Liver (tissue), 9 donors: Measurements from ENCODE around the gene LPP. TPM values are rescaled to one million over a fixed set of nuclear protein-coding genes. Genes with fewer than 3 reads are reported as not detected.

Source experiments
- DNase-seq: peaks from one replicate; pipeline ENCODE4 v3.0.0-alpha.2; 2017; ENCODE audit warnings: low spot score
- H3K27ac ChIP-seq, 2 donors: one replicate each; pipeline ENCODE4 v1.7.0; 2013; ENCODE audit warnings: inconsistent platforms in 2 of 2, low read length in 2 of 2, control low read depth in 1 of 2, low read depth in 1 of 2, mild to moderate bottlenecking in 1 of 2
- H3K27me3 ChIP-seq, 4 donors: one replicate each; pipeline versions ENCODE4 v1.6.1 to v1.7.0; 2013; ENCODE audit warnings: low read length in 3 of 4, inconsistent platforms in 1 of 4, mild to moderate bottlenecking in 1 of 4, moderate library complexity in 1 of 4; ENCODE audit not compliant: control insufficient read depth in 4 of 4, insufficient read depth in 4 of 4
- H3K36me3 ChIP-seq, 4 donors: one replicate each; pipeline versions ENCODE4 v1.6.1 to v1.7.0; 2013; ENCODE audit warnings: low read length in 3 of 4, mild to moderate bottlenecking in 3 of 4, low read depth in 1 of 4, moderate library complexity in 1 of 4; ENCODE audit not compliant: control insufficient read depth in 4 of 4, insufficient read depth in 3 of 4
- H3K4me1 ChIP-seq, 4 donors: one replicate each; pipeline versions ENCODE4 v1.6.1 to v1.7.0; 2013; ENCODE audit warnings: low read length in 3 of 4, mild to moderate bottlenecking in 3 of 4, moderate library complexity in 1 of 4; ENCODE audit not compliant: control insufficient read depth in 4 of 4, insufficient read depth in 4 of 4
- H3K4me3 ChIP-seq, 3 donors: one replicate each; pipeline versions ENCODE4 v1.6.1 to v1.7.0; 2013; ENCODE audit warnings: low read length in 3 of 3, control low read depth in 1 of 3, low read depth in 1 of 3, mild to moderate bottlenecking in 1 of 3
- H3K9ac ChIP-seq, 2 donors: one replicate each; pipeline ENCODE4 v1.7.0; 2013; ENCODE audit warnings: low read length in 2 of 2, mild to moderate bottlenecking in 2 of 2, moderate library complexity in 2 of 2, control low read depth in 1 of 2, low read depth in 1 of 2
- H3K9me3 ChIP-seq, 4 donors: one replicate each; pipeline versions ENCODE4 v1.6.1 to v1.7.0; 2013; ENCODE audit warnings: low read length in 3 of 4; ENCODE audit not compliant: control insufficient read depth in 4 of 4
- FOXA1 ChIP-seq: IDR thresholded peaks from 2 replicates; pipeline ENCODE4 v1.6.1; 2016; ENCODE audit warnings: antibody characterized with exemption
- FOXA2 ChIP-seq: IDR thresholded peaks from 2 replicates; pipeline ENCODE4 v1.6.1; 2016; ENCODE audit warnings: antibody characterized with exemption
- GABPA ChIP-seq, 2 donors: IDR thresholded peaks in 1 of 2; conservative IDR thresholded peaks in 1 of 2; 2 replicates each; pipeline ENCODE4 v1.6.1; 2016; ENCODE audit warnings: antibody characterized with exemption in 2 of 2, mild to moderate bottlenecking in 1 of 2, moderate library complexity in 1 of 2
- HNF4A ChIP-seq, 2 donors: conservative IDR thresholded peaks; 2 replicates each; pipeline ENCODE4 v1.6.1; 2016; ENCODE audit warnings: antibody characterized with exemption in 2 of 2, mild to moderate bottlenecking in 2 of 2
- HNF4G ChIP-seq: IDR thresholded peaks from 2 replicates; pipeline ENCODE4 v1.6.1; 2016; ENCODE audit warnings: antibody characterized with exemption
- NR2F2 ChIP-seq: IDR thresholded peaks from 2 replicates; pipeline ENCODE4 v1.6.1; 2016; ENCODE audit warnings: antibody characterized with exemption
- RAD21 ChIP-seq, 2 donors: IDR thresholded peaks; 2 replicates each; pipeline ENCODE4 v1.6.1; 2016; ENCODE audit warnings: antibody characterized with exemption in 2 of 2, mild to moderate bottlenecking in 2 of 2
- RXRA ChIP-seq, 2 donors: IDR thresholded peaks; 2 replicates each; pipeline ENCODE4 v1.6.1; 2017 to 2018; ENCODE audit warnings: antibody characterized with exemption in 2 of 2, mild to moderate bottlenecking in 1 of 2
- SP1 ChIP-seq: IDR thresholded peaks from 2 replicates; pipeline ENCODE4 v1.6.1; 2018; ENCODE audit warnings: antibody characterized with exemption, mild to moderate bottlenecking
- TAF1 ChIP-seq: conservative IDR thresholded peaks from 2 replicates; pipeline ENCODE4 v1.6.1; 2016; ENCODE audit warnings: antibody characterized with exemption, mild to moderate bottlenecking
- YY1 ChIP-seq: IDR thresholded peaks from 2 replicates; pipeline ENCODE4 v1.6.1; 2016; ENCODE audit warnings: antibody characterized with exemption, mild to moderate bottlenecking
- WGBS: extraction: QIAGEN DNeasy Blood & Tissue Kit; methylation state at CpG from one replicate; pipeline ENCODE4 v1.1.7; 2013; 5-methylcytosine and 5-hydroxymethylcytosine counted together
- polyA plus RNA-seq, 2 donors: library from polyadenylated mRNA; stranded (reverse) in 1 of 2; unstranded in 1 of 2; fragments of 200-250 nt in 1 of 2; fragments of >200 nt in 1 of 2; fragmentation: Nextera tagmentation in 1 of 2; extraction: Ambion mirVana in 1 of 2; gene quantifications; one replicate each; pipeline versions ENCODE4 v1.2.1 to v1.2.3, GENCODE V29; 2013 to 2015
- total RNA-seq, 2 donors: library from RNA; depleted of rRNA; stranded (reverse); fragments of >200 nt; gene quantifications; one replicate each; pipeline ENCODE4 v1.2.3, GENCODE V29; 2014
- TF ChIP-seq, protein P1 (sequence below): IDR thresholded peaks from 2 replicates; pipeline ENCODE4 v1.6.1; 2016; ENCODE audit warnings: antibody characterized with exemption
- TF ChIP-seq, protein P2 (sequence below): IDR thresholded peaks from 2 replicates; pipeline ENCODE4 v1.6.1; 2016; ENCODE audit warnings: antibody characterized with exemption, mild to moderate bottlenecking
- TF ChIP-seq, protein P3 (sequence below): IDR thresholded peaks from 2 replicates; pipeline ENCODE4 v1.6.1; 2016; ENCODE audit warnings: antibody characterized with exemption
- TF ChIP-seq, protein P4 (sequence below): fragments of 150-350 bp; IDR thresholded peaks from 2 replicates; pipeline ENCODE4 v1.5.1; 2017; ENCODE audit warnings: improper control_type of control experiment, low read depth, low read length; ENCODE audit not compliant: missing input control
- TF ChIP-seq, protein P5 (sequence below): IDR thresholded peaks from 2 replicates; pipeline ENCODE4 v1.6.1; 2016; ENCODE audit warnings: antibody characterized with exemption
- donor health status: healthy.
- donor health status: healthy.
- donor health status: healthy.
- donor health status: healthy.
- donor health status: healthy.

Gene LPP
- total and polyA plus RNA-seq, 4 donors: 3.3 to 53.7 (median 28.2) TPM

DNA sequence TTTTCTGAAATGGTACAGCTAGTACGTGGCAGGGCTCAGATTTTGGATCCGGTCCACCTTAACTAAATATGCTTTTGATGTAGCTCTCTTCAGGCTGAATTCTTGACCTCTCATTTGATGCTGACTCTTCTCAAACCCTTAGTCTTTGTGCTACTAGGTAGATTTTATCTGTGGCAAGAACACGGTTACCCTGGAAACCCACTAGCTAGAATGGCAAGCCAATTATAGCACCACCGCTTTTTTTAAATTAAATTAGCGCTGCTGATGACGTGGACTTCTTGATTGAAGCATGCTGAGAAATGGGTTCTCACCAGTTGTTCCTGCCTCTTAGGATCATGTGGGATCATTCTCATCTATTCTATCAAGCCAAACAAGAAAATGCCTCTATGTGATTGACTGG is 421.5 kb downstream of the LPP start (continued):
- TF ChIP-seq, protein P1, sequence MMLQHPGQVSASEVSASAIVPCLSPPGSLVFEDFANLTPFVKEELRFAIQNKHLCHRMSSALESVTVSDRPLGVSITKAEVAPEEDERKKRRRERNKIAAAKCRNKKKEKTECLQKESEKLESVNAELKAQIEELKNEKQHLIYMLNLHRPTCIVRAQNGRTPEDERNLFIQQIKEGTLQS: no peak

DNA sequence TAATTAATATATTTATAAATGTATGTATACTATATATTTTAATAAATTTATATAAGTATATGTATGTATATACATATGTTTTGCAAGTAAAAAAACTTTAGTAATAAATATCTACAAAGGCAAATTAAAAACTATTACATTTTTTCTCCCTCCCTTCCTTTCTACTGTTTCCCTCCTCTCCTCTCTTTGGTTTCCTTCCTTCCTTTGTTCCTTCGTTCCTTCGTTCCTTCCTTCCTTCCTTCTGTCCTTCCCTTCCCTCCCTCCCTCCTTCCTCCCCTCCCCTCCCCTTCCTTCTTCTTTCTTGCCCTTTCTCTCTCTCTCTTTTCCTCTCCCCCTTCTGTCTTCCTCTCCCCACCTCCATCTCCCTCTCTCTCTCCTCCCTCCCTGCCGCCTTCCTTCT is 423.6 kb downstream of the LPP start:
- Histone ChIP-seq H3K36me3 (peaks cover 0 to 2% (median 1%) of the 10 kb centered on the region in 4 donors), H3K9me3 (no peaks in the 10 kb centered on the region), H3K9ac (no peak overlapping the region), H3K4me3 (no peak overlapping the region), H3K4me1 (peaks cover 0 to 23% (median 15%) of the 10 kb centered on the region in 4 donors), H3K27ac (no peak overlapping the region), H3K27me3 (no peaks in the 10 kb centered on the region)
- WGBS: 100% methylated on average over 1 of the region's 3 CpGs
- no peak for TF ChIP-seq RXRA (IDR thresholded peaks at IDR 0.05)
- TF ChIP-seq HNF4A (conservative IDR thresholded peaks at IDR 0.05): no peak
- TF ChIP-seq NR2F2: no peak
- no peak for TF ChIP-seq TAF1
- TF ChIP-seq GABPA (IDR thresholded peaks at IDR 0.05 in 1 of 2, conservative IDR thresholded peaks at IDR 0.05 in 1 of 2): no peak
- TF ChIP-seq, protein P2, sequence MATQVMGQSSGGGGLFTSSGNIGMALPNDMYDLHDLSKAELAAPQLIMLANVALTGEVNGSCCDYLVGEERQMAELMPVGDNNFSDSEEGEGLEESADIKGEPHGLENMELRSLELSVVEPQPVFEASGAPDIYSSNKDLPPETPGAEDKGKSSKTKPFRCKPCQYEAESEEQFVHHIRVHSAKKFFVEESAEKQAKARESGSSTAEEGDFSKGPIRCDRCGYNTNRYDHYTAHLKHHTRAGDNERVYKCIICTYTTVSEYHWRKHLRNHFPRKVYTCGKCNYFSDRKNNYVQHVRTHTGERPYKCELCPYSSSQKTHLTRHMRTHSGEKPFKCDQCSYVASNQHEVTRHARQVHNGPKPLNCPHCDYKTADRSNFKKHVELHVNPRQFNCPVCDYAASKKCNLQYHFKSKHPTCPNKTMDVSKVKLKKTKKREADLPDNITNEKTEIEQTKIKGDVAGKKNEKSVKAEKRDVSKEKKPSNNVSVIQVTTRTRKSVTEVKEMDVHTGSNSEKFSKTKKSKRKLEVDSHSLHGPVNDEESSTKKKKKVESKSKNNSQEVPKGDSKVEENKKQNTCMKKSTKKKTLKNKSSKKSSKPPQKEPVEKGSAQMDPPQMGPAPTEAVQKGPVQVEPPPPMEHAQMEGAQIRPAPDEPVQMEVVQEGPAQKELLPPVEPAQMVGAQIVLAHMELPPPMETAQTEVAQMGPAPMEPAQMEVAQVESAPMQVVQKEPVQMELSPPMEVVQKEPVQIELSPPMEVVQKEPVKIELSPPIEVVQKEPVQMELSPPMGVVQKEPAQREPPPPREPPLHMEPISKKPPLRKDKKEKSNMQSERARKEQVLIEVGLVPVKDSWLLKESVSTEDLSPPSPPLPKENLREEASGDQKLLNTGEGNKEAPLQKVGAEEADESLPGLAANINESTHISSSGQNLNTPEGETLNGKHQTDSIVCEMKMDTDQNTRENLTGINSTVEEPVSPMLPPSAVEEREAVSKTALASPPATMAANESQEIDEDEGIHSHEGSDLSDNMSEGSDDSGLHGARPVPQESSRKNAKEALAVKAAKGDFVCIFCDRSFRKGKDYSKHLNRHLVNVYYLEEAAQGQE: no peak
- TF ChIP-seq, protein P3, sequence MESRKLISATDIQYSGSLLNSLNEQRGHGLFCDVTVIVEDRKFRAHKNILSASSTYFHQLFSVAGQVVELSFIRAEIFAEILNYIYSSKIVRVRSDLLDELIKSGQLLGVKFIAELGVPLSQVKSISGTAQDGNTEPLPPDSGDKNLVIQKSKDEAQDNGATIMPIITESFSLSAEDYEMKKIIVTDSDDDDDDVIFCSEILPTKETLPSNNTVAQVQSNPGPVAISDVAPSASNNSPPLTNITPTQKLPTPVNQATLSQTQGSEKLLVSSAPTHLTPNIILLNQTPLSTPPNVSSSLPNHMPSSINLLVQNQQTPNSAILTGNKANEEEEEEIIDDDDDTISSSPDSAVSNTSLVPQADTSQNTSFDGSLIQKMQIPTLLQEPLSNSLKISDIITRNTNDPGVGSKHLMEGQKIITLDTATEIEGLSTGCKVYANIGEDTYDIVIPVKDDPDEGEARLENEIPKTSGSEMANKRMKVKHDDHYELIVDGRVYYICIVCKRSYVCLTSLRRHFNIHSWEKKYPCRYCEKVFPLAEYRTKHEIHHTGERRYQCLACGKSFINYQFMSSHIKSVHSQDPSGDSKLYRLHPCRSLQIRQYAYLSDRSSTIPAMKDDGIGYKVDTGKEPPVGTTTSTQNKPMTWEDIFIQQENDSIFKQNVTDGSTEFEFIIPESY: no peak
- TF ChIP-seq YY1: no peak
- TF ChIP-seq, protein P1: no peak
- no peak for TF ChIP-seq FOXA2
- no peak for TF ChIP-seq FOXA1
- no peak for TF ChIP-seq SP1
- TF ChIP-seq HNF4G: no peak
- TF ChIP-seq, protein P4, sequence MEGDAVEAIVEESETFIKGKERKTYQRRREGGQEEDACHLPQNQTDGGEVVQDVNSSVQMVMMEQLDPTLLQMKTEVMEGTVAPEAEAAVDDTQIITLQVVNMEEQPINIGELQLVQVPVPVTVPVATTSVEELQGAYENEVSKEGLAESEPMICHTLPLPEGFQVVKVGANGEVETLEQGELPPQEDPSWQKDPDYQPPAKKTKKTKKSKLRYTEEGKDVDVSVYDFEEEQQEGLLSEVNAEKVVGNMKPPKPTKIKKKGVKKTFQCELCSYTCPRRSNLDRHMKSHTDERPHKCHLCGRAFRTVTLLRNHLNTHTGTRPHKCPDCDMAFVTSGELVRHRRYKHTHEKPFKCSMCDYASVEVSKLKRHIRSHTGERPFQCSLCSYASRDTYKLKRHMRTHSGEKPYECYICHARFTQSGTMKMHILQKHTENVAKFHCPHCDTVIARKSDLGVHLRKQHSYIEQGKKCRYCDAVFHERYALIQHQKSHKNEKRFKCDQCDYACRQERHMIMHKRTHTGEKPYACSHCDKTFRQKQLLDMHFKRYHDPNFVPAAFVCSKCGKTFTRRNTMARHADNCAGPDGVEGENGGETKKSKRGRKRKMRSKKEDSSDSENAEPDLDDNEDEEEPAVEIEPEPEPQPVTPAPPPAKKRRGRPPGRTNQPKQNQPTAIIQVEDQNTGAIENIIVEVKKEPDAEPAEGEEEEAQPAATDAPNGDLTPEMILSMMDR: no peak
- TF ChIP-seq, protein P5, sequence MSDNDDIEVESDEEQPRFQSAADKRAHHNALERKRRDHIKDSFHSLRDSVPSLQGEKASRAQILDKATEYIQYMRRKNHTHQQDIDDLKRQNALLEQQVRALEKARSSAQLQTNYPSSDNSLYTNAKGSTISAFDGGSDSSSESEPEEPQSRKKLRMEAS: no peak
- TF ChIP-seq RAD21 (IDR thresholded peaks at IDR 0.05): no peak
- no peak for DNase-seq
